B cell (primary cell): Measurements from ENCODE around the gene HOXA9. TPM values are rescaled to one million over a fixed set of nuclear protein-coding genes. Genes with fewer than 3 reads are reported as not detected.

Experiments used
- ATAC-seq: fragments of 200-7000 bp; cut with Tn5 transposase; one replicate; pipeline ENCODE4 v1.10.0; 2021; ENCODE audit warnings: low read depth, mild to moderate bottlenecking, moderate number of reproducible peaks, moderate library complexity
- CTCF ChIA-PET: fragments of 350-600 bp; sonication (Branson Sonifier 250); formaldehyde crosslinking; loops from one replicate; lab custom pipeline; 2021; ENCODE audit warnings: antibody characterized with exemption, inconsistent platforms; lab: Charles Lee
- POLR2A ChIA-PET: fragments of 350-600 bp; sonication (Branson Sonifier 250); formaldehyde crosslinking; loops from one replicate; lab custom pipeline; 2021; ENCODE audit warnings: antibody characterized with exemption; lab: Charles Lee
- DNase-seq: peaks from one replicate; pipeline ENCODE4 v3.0.0; 2013
- H2AFZ ChIP-seq: 2 replicates; pipeline ENCODE4 v1.6.1; 2012; ENCODE audit warnings: mild to moderate bottlenecking, low read depth, low read length; ENCODE audit not compliant: insufficient read depth, poor library complexity, severe bottlenecking
- H3K27ac ChIP-seq, 2 donors: 1 replicate in 1 of 2; 2 replicates in 1 of 2; pipeline ENCODE4 v1.5.1; 2012 to 2013; ENCODE audit warnings: low read length in 2 of 2, mild to moderate bottlenecking in 2 of 2, moderate library complexity in 1 of 2
- H3K27me3 ChIP-seq, 4 experiments: fragments of 200-600 bp in 1 of 4; sonication (generic) in 1 of 4; replicated peaks in 1 of 4; 1 replicate in 2 of 4; 2 replicates in 2 of 4; pipeline versions ENCODE4 v1.6.1 to v1.7.0; 2013 to 2016; ENCODE audit warnings: low read length in 3 of 4, mild to moderate bottlenecking in 2 of 4, mixed read lengths in 1 of 4, moderate library complexity in 1 of 4; ENCODE audit not compliant: insufficient read depth in 4 of 4, control insufficient read depth in 3 of 4; ENCODE audit errors: control extremely low read depth in 1 of 4
- H3K36me3 ChIP-seq, 2 experiments: replicated peaks in 1 of 2; 1 replicate in 1 of 2; 2 replicates in 1 of 2; pipeline versions ENCODE4 v1.6.1 to v1.7.1; 2013; ENCODE audit warnings: low read length in 1 of 2; ENCODE audit not compliant: insufficient read depth in 2 of 2, control insufficient read depth in 1 of 2; ENCODE audit errors: control extremely low read depth in 1 of 2, extremely low read depth in 1 of 2
- H3K4me1 ChIP-seq, 2 donors: fragments of 200-600 bp in 1 of 2; sonication (generic) in 1 of 2; 1 replicate in 1 of 2; 2 replicates in 1 of 2; pipeline versions ENCODE4 v1.5.1 to v1.6.1; 2013 to 2017; ENCODE audit warnings: low read length in 2 of 2; ENCODE audit not compliant: control insufficient read depth in 2 of 2, insufficient read depth in 2 of 2
- H3K4me2 ChIP-seq: replicated peaks from 2 replicates; pipeline ENCODE3; 2012; ENCODE audit warnings: mild to moderate bottlenecking, low read depth, low read length; ENCODE audit not compliant: poor library complexity, severe bottlenecking
- H3K4me3 ChIP-seq, 5 experiments: fragments of 200-600 bp in 1 of 5; sonication (generic) in 1 of 5; 1 replicate in 3 of 5; 2 replicates in 2 of 5; pipeline versions ENCODE4 v1.5.1 to v1.7.0; 2011 to 2016; ENCODE audit warnings: low read length in 4 of 5, mild to moderate bottlenecking in 4 of 5, low read depth in 2 of 5, control low read depth in 1 of 5, moderate library complexity in 1 of 5; ENCODE audit not compliant: insufficient read depth in 1 of 5; ENCODE audit errors: control extremely low read depth in 1 of 5, extremely low read depth in 1 of 5
- H3K79me2 ChIP-seq: fragments of 200-600 bp; sonication (generic); one replicate; pipeline ENCODE4 v1.6.0; 2016; ENCODE audit warnings: low read length; ENCODE audit not compliant: control insufficient read depth, insufficient read depth
- H3K9ac ChIP-seq: fragments of 200-600 bp; sonication (generic); 2 replicates; pipeline ENCODE4 v1.6.1; 2017; ENCODE audit warnings: mild to moderate bottlenecking, low read length, moderate library complexity
- H3K9me3 ChIP-seq, 3 donors: one replicate each; pipeline versions ENCODE4 v1.6.1 to v1.7.1; 2013; ENCODE audit warnings: low read length in 2 of 3; ENCODE audit not compliant: control insufficient read depth in 2 of 3, insufficient read depth in 1 of 3; ENCODE audit errors: control extremely low read depth in 1 of 3
- H4K20me1 ChIP-seq: 2 replicates; pipeline ENCODE4 v1.6.0; 2012; ENCODE audit warnings: mild to moderate bottlenecking, low read length; ENCODE audit not compliant: insufficient read depth, control insufficient read depth, poor library complexity, severe bottlenecking
- H3K27ac Mint-ChIP-seq: one replicate; pipeline ENCODE4 v1.8.0; 2021; ENCODE audit warnings: mixed read lengths
- H3K27me3 Mint-ChIP-seq: one replicate; pipeline ENCODE4 v1.8.0; 2021; ENCODE audit warnings: mixed read lengths
- H3K4me1 Mint-ChIP-seq: one replicate; pipeline ENCODE4 v1.8.0; 2021; ENCODE audit warnings: mixed read lengths
- H3K4me3 Mint-ChIP-seq: one replicate; pipeline ENCODE4 v1.8.0; 2021; ENCODE audit warnings: mixed read lengths
- H3K9me3 Mint-ChIP-seq: one replicate; pipeline ENCODE4 v1.8.0; 2022; ENCODE audit warnings: mixed read lengths; ENCODE audit not compliant: insufficient read depth
- EZH2 ChIP-seq: IDR thresholded peaks from 2 replicates; pipeline ENCODE4 v1.6.1; 2012; ENCODE audit warnings: borderline replicate concordance, low read depth, mild to moderate bottlenecking, moderate library complexity, low read length; ENCODE audit not compliant: insufficient read depth, poor library complexity, severe bottlenecking
- whole genome bisulfite sequencing: methylation state at CpG from one replicate; pipeline ENCODE4 v1.1.5; 2013; ENCODE audit warnings: missing lambda C conversion rate; ENCODE audit not compliant: insufficient coverage; 5-methylcytosine and 5-hydroxymethylcytosine counted together
- intact Hi-C: fragments of 100-400 bp; cut with micrococcal nuclease; formaldehyde crosslinking; loops from one replicate; pipeline ENCODE4 v1.10.0; 2022
- polyA plus RNA-seq: library from polyadenylated mRNA; depleted of rRNA; stranded (reverse); fragments of >200 nt; gene quantifications from 2 replicates; pipeline ENCODE4 v1.2.3, GENCODE V29; 2012
- total RNA-seq, 2 donors: library from RNA; stranded (reverse); fragments of 120-200 nt in 1 of 2; gene quantifications; 1 replicate in 1 of 2; 2 replicates in 1 of 2; pipeline versions ENCODE4 v1.2.3 to v1.2.4, GENCODE V29; 2013 to 2022
- TF ChIP-seq, protein P1 (sequence below): fragments of 200-600 bp; IDR thresholded peaks from one replicate; pipeline ENCODE4 v1.8.0; 2022; ENCODE audit warnings: antibody characterized with exemption, mild to moderate bottlenecking

Gene HOXA9
- total and polyA plus RNA-seq, 2 donors (not counting 1 experiment from before 2014, with no cell fraction given), result 0.07 TPM; not detected in 1

GRCh38 chr7:27151341-27151930 lies 13.9 kb downstream of the HOXA9 start:
- Histone ChIP-seq H3K27me3 (peaks cover 0 to 99% (median 84%) of the 10 kb centered on the region in 4 experiments), H4K20me1 (peaks cover 10% of the 10 kb centered on the region), H3K4me2 (peak overlapping the region; percentile 79), H2AFZ (no peak overlapping the region), H3K4me1 (peaks cover 66 to 76% of the 10 kb centered on the region in 2 donors), H3K9ac (peak overlapping the region; percentile 30), H3K4me3 (peak overlapping the region in 4 of 5 experiments; percentile 26 to 48 (median 36)), H3K79me2 (no peaks in the 10 kb centered on the region), H3K36me3 (no peaks in the 10 kb centered on the region), H3K27ac (no peak overlapping the region), H3K9me3 (peaks cover 0 to 88% (median 13%) of the 10 kb centered on the region in 3 donors)
- intact Hi-C loops, result loop anchor here (1.0 to 5.0 kb wide), 3 partner anchors 36 to 769 kb away; partner anchors contain the start of gene HOXA11
- DNase-seq (no peak), ATAC-seq (no peak)
- Mint-ChIP-seq H3K9me3 (no peaks in the 10 kb centered on the region), H3K27ac (peak overlapping the region; percentile 73), H3K4me3 (peak overlapping the region; percentile 83), H3K4me1 (peaks cover 44% of the 10 kb centered on the region), H3K27me3 (peaks cover 70% of the 10 kb centered on the region)
- CTCF ChIA-PET, result interaction anchor here (0.9 to 6.9 kb wide), 13 partner anchors 11 to 1299 kb away, joined by 3 to 52 read pairs (median 3); no protein-coding TSS in a partner anchor
- POLR2A ChIA-PET, result interaction anchor here (0.5 to 1.0 kb wide), 2 partner anchors 22 to 956 kb away, joined by 3 read pairs; no protein-coding TSS in a partner anchor
- WGBS, result under 1% methylated on average over 22 of the region's 27 CpGs
- peak; percentile 21 for TF ChIP-seq EZH2
- TF ChIP-seq, protein P1, sequence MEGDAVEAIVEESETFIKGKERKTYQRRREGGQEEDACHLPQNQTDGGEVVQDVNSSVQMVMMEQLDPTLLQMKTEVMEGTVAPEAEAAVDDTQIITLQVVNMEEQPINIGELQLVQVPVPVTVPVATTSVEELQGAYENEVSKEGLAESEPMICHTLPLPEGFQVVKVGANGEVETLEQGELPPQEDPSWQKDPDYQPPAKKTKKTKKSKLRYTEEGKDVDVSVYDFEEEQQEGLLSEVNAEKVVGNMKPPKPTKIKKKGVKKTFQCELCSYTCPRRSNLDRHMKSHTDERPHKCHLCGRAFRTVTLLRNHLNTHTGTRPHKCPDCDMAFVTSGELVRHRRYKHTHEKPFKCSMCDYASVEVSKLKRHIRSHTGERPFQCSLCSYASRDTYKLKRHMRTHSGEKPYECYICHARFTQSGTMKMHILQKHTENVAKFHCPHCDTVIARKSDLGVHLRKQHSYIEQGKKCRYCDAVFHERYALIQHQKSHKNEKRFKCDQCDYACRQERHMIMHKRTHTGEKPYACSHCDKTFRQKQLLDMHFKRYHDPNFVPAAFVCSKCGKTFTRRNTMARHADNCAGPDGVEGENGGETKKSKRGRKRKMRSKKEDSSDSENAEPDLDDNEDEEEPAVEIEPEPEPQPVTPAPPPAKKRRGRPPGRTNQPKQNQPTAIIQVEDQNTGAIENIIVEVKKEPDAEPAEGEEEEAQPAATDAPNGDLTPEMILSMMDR, result no peak
